Activated CD4-positive, alpha-beta T cell treated with anti-CD3 and anti-CD28 coated beads, Interleukin-2, amount 10 ng/mL, durations not matched to agents 24 days and 14 days (primary cell): ENCODE results near the gene SLC35G3. TPM values are rescaled to one million over a fixed set of nuclear protein-coding genes. Genes with fewer than 3 reads are reported as not detected.
"Not testable (repeated sequence)": the region's sequence is repeated elsewhere in the genome, so short reads cannot be mapped to it uniquely, and the experiment has no call there.

Experiments used
- DNase-seq: peaks from one replicate; pipeline ENCODE4 v3.0.0; 2022
- H3K27ac Mint-ChIP-seq: one replicate; pipeline ENCODE4 v1.8.0; 2022; ENCODE audit warnings: mild to moderate bottlenecking, mixed read lengths
- H3K27me3 Mint-ChIP-seq: one replicate; pipeline ENCODE4 v1.8.0; 2022; ENCODE audit warnings: mixed read lengths
- H3K36me3 Mint-ChIP-seq: one replicate; pipeline ENCODE4 v1.8.0; 2022; ENCODE audit warnings: low read depth, mild to moderate bottlenecking, mixed read lengths
- H3K4me1 Mint-ChIP-seq: one replicate; pipeline ENCODE4 v1.8.0; 2021; ENCODE audit warnings: mixed read lengths
- H3K4me3 Mint-ChIP-seq: one replicate; pipeline ENCODE4 v1.8.0; 2022; ENCODE audit warnings: mild to moderate bottlenecking, moderate library complexity, mixed read lengths
- H3K9me3 Mint-ChIP-seq: one replicate; pipeline ENCODE4 v1.8.0; 2021; ENCODE audit warnings: mixed read lengths
- intact Hi-C: fragments of 100-400 bp; cut with micrococcal nuclease; formaldehyde crosslinking; loops from one replicate; pipeline ENCODE4 v1.15.1; 2023
- total RNA-seq: library from RNA; stranded (reverse); gene quantifications from 2 replicates; pipeline ENCODE4 v1.2.3, GENCODE V29; 2022

Gene SLC35G3
- total RNA-seq, 1 donor from 2014 or later: not detected

DNA sequence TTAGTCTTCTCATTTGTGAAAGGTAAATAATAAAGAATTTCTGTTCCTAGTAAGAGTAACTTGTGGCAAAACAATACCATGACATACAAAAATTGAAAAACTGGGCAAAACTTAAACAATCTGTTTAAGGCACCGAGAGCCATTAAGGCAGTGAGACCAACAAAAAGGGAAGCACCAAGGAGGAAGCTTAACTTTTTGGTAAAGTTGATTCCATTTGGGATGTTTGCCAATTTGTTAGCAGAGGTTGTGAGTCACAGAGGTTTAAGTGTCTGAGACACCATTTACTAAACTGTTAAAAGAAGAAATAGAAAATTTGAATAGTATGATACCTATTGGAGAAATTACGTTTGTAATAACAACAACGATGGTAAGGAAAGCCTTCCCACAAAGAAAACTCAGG is 4.9 kb downstream of the SLC35G3 start:
- Mint-ChIP-seq H3K36me3 (no peaks in the 10 kb centered on the region), H3K27me3 (no peaks in the 10 kb centered on the region), H3K27ac (no peak overlapping the region), H3K9me3 (peaks cover 3% of the 10 kb centered on the region), H3K4me3 (no peak overlapping the region), H3K4me1 (peaks cover 41% of the 10 kb centered on the region)
- intact Hi-C loops: no loop called here
- DNase-seq: no peak

DNA sequence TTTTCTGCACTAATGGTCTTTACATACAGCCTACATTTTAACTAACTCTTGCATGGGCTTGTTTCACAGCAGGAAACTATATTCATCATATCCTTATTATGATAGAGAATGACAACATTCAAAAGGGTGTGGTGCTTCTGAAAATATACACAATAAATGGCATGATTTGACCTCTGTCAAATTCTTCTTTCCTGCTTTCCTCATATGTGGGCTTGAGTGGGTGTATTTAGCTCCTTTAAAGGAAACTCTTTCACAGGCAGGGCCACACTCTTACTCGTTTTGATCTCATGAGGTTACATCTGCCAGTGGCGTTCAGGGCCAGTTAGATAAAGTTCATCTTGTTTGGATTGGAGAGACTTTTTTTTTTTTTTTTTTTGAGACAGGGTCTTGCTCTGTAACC is 6.1 kb downstream of the SLC35G3 start:
- H3K36me3 Mint-ChIP-seq: no peaks in the 10 kb centered on the region
- H3K4me1 Mint-ChIP-seq: peaks cover 47% of the 10 kb centered on the region
- H3K9me3 Mint-ChIP-seq: no peaks in the 10 kb centered on the region
- DNase-seq: peak; percentile 67
- peak overlapping the region; percentile 34 for H3K4me3 Mint-ChIP-seq
- peak overlapping the region; percentile 21 for H3K27ac Mint-ChIP-seq
- no peaks in the 10 kb centered on the region for H3K27me3 Mint-ChIP-seq
- intact Hi-C loops: no loop called here

DNA sequence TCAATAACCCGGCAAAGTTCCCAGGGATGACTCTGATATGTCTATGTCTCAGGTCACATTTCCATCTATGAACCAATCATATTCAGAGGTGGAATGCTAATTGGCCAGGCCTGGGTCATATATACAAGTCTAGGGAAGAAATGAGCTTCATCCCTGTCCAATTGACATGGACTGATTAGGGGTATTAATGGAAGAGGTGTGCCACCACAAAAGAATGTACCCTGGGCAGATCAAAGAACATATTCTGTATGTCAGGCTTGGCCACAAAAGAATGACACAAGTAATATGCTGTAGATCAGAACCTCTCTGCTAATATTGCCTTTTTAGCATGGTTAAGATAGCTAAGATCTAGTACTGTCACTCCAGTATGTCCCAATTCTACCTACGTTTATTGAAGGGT is 6.7 kb downstream of the SLC35G3 start:
- Mint-ChIP-seq H3K4me1 (peaks cover 45% of the 10 kb centered on the region), H3K27ac (no peak overlapping the region), H3K9me3 (no peaks in the 10 kb centered on the region), H3K4me3 (no peak overlapping the region), H3K36me3 (no peaks in the 10 kb centered on the region), H3K27me3 (no peaks in the 10 kb centered on the region)
- no peak for DNase-seq
- intact Hi-C loops: no loop called here

DNA sequence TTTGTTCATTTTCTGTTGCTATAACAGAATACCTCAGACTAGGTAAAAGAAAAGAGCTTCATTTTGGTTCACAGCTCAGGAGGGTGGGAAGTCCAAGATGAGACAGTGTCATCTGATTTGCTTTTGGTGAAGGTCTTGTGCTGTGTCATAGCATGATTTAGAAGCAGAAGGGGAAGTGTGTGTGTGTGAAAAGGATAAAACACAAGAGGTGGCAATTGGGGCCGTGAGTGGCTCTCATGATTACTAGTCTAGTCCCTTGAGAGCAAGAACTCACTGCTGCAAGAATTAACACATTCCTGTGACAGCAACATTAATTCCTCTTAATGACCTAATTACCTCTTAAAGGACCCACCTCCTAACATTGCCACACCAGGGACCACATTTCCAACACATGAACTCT is 8.3 kb downstream of the SLC35G3 start:
- no peaks in the 10 kb centered on the region for H3K27me3 Mint-ChIP-seq
- no peak overlapping the region for H3K27ac Mint-ChIP-seq
- no peak for DNase-seq
- no peak overlapping the region for H3K4me3 Mint-ChIP-seq
- H3K4me1 Mint-ChIP-seq: peaks cover 42% of the 10 kb centered on the region
- H3K9me3 Mint-ChIP-seq: no peaks in the 10 kb centered on the region
- intact Hi-C loops: no loop called here
- no peaks in the 10 kb centered on the region for H3K36me3 Mint-ChIP-seq

DNA sequence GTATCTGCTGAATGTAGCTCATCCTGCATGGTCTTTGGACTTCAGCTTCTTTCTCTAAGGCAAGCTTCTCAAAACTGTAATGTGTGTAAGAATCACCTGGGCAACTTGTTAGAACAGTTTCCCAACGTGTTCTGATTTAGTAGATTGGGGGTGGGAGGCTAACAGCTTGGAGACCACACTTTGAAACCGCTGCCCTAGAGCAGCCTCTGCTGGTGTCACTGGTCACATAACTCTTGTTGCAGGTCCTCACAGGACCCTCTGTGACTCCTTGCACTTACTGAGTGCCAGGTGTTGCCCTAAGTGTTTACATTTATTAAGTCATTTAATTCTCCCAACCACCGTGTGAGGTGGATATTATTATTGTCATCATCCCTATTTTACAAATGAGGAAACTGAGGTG is 9.9 kb downstream of the SLC35G3 start:
- no peak overlapping the region for H3K4me3 Mint-ChIP-seq
- peaks cover 2% of the 10 kb centered on the region for H3K36me3 Mint-ChIP-seq
- no peak for DNase-seq
- H3K4me1 Mint-ChIP-seq: peaks cover 40% of the 10 kb centered on the region
- H3K27me3 Mint-ChIP-seq: no peaks in the 10 kb centered on the region
- no peak overlapping the region for H3K27ac Mint-ChIP-seq
- H3K9me3 Mint-ChIP-seq: no peaks in the 10 kb centered on the region
- intact Hi-C loops: loop anchor here (5.0 kb wide), 1 partner anchor 33 kb away; no protein-coding TSS in a partner anchor

DNA sequence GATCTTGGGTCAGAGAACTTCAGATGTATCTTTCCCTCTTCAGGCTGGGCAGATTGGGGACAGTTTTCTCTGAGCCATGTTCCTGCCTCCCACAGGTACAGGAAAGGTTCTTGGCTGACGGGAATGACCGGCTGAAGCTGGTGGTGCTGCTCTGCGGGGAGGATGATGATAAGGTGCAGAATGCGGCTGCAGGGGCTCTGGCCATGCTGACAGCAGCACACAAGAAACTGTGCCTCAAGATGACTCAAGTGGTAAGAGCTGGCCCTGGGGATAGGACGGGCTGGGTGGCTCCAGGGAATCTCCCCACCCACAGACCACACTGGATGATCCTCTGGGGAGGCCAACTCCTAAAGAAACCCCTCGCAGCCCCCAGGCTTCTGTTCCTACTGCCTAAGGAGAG is 10.9 kb downstream of the SLC35G3 start:
- Mint-ChIP-seq H3K9me3 (no peaks in the 10 kb centered on the region), H3K27ac (no peak overlapping the region), H3K4me1 (peaks cover 35% of the 10 kb centered on the region), H3K27me3 (no peaks in the 10 kb centered on the region), H3K36me3 (peaks cover 4% of the 10 kb centered on the region), H3K4me3 (no peak overlapping the region)
- intact Hi-C loops: loop anchor here (5.0 kb wide), 1 partner anchor 34 kb away; no protein-coding TSS in a partner anchor
- no peak for DNase-seq

DNA sequence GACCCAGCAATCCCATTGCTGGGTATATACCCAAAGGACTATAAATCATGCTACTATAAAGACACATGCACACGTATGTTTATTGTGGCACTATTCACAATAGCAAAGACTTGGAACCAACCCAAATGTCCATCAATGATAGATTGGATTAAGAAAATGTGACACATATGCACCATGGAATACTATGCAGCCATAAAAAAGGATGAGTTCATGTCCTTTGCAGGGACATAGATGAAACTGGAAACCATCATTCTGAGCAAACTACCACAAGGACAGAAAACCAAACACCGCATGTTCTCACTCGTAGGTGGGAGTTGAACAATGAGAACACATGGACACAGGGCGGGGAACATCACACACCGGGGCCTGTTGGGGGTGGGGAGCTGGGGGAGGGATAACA is 14.8 kb downstream of the SLC35G3 start:
- H3K36me3 Mint-ChIP-seq, DNase-seq, H3K27ac Mint-ChIP-seq, intact Hi-C loops, H3K9me3 Mint-ChIP-seq, H3K27me3 Mint-ChIP-seq, H3K4me3 Mint-ChIP-seq: not testable (repeated sequence)
- peaks cover 41% of the 10 kb centered on the region for H3K4me1 Mint-ChIP-seq

DNA sequence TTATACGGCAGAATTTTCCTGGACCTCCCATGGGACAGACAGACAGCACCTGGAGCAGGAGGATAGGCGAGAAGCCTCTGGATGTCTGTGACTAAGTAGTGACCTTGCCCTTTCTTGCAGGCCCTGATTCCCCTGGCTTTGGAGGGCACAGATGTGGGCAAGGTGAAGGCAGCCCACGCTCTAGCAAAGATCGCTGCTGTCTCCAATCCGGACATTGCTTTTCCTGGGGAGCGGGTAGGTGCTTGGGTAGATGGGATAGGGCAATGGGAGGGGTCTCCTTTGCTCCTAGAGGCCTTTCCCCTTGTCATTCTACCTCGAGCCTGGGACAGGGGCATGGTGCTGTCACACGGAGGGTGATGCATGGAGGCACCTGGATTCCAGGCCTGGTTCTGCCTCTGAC is 17.3 kb downstream of the SLC35G3 start:
- H3K4me1 Mint-ChIP-seq: peaks cover 40% of the 10 kb centered on the region

DNA sequence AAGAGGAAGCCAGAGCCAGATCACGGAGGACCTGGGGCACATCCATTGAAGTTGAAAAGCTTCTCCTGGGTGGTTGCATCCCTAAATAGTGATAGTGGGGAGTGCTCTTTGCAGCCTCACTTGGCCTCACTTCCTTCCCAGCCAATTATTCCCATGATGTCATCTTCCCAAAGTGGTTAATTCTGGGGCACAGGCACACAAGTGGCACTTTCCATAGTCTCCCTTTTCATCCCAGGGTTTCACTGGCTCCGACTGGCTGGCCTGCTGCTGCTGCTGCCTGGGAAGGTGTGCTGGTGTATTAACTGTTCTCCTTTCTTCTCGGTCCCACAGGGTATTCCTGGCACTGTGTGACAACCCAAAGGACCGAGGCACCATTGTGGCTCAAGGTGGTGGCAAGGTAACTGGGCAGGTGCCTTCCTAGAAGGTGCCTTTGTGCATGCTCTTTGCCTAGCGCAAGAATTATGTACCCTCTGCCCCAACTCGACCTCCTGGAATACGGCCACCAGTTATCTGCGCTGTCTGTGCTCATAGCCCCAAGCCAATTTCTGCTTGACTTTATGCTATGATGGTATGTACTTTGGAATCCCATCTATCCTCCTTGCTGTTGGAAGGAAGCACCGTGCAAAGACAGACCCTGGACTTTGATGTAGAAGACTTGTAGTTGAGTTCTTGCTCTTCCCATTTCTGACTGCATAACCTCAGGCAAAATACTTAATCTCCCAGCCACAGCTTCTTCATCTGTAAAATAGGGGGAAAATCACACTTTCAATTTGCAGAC is 18.4 kb downstream of the SLC35G3 start:
- Mint-ChIP-seq H3K36me3 (peaks cover 4% of the 10 kb centered on the region), H3K4me3 (no peak overlapping the region), H3K27ac (no peak overlapping the region), H3K9me3 (no peaks in the 10 kb centered on the region), H3K4me1 (peaks cover 47% of the 10 kb centered on the region), H3K27me3 (no peaks in the 10 kb centered on the region)
- no peak for DNase-seq
- intact Hi-C loops: no loop called here

More for the DNA sequence above, 17.3 kb downstream of the SLC35G3 start:
- peaks cover 4% of the 10 kb centered on the region for H3K36me3 Mint-ChIP-seq
- H3K27ac Mint-ChIP-seq: no peak overlapping the region
- DNase-seq: no peak
- H3K9me3 Mint-ChIP-seq: no peaks in the 10 kb centered on the region
- no peak overlapping the region for H3K4me3 Mint-ChIP-seq
- H3K27me3 Mint-ChIP-seq: no peaks in the 10 kb centered on the region
- intact Hi-C loops: no loop called here

DNA sequence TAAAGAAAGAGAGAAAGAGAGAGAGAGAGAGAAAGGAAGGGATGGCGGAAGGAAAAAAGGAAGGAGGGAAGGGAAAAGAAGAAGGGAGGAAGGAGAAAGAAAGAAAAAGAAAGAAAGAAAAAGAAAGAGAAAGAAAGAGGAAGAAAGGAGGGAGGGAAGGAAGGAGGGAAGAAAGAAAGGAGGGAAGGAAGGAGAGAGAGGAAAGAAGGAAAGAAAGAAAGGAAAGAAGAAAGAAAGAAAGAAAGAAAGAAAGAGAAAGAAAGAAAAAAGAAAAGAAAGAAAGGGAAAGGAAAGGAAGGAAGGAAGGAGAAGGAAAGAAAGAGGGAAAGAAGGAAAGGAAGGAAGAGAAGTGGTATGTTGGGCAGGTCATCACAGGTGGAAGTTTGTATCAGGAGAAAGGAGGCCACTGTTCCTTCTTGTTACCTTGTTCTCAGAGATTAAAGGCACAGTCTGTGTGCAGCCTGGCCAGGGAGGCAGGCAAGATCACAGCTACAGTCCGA is 19.3 kb downstream of the SLC35G3 start:
- peaks cover 4% of the 10 kb centered on the region for H3K36me3 Mint-ChIP-seq
- H3K27me3 Mint-ChIP-seq: no peaks in the 10 kb centered on the region
- peaks cover 45% of the 10 kb centered on the region for H3K4me1 Mint-ChIP-seq
- no peak for DNase-seq
- no peak overlapping the region for H3K27ac Mint-ChIP-seq
- no peaks in the 10 kb centered on the region for H3K9me3 Mint-ChIP-seq
- intact Hi-C loops: loop anchor here (5.0 kb wide), 2 partner anchors 67 to 137 kb away; partner anchors contain the start of gene SLFN5
- no peak overlapping the region for H3K4me3 Mint-ChIP-seq

DNA sequence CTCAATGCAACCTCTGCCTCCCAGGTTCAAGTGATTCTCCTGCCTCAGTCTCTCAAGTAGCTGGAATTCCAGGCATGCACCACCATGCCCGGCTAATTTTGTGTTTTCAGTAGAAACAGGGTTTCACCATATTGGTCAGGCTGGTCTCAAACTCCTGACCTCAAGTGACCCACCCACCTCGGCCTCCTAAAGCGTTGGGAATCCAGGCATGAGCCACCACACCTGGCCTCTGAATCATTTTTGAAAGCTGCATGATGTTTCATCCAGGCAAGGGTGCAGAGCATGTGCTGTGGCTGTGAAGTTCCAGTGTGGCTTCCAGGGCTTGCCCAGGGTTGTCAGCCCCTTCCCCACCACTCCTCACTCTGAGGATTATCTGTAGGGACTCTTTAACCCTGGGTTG is 21.9 kb downstream of the SLC35G3 start:
- H3K27me3 Mint-ChIP-seq, H3K9me3 Mint-ChIP-seq, DNase-seq, H3K36me3 Mint-ChIP-seq, H3K4me3 Mint-ChIP-seq: not testable (repeated sequence)
- Mint-ChIP-seq H3K4me1 (peaks cover 36% of the 10 kb centered on the region), H3K27ac (peak overlapping the region; percentile 29)
- intact Hi-C loops: loop anchor here (5.0 kb wide), 2 partner anchors 70 to 140 kb away; partner anchors contain the start of gene SLFN5

DNA sequence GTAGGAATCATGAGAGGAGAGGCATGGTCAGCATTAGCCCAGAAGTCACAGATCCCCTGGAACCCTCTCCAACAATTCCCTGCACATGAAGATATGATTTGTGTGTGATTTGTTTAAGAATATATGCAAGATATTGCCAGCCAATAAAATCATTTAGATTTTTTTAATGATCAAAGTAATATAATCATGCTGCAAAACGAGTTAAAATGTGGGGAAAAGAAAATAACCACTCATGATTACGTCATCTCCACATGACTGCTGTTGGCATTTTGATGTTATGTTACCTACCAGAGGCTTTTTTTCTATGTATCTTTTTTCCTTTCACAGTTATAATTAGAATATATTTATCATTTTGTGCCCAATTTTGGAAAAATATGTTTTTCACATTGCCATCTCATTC is 22.4 kb downstream of the SLC35G3 start:
- Mint-ChIP-seq H3K9me3 (no peaks in the 10 kb centered on the region), H3K27ac (no peak overlapping the region), H3K4me3 (peak overlapping the region; percentile 19), H3K36me3 (no peaks in the 10 kb centered on the region), H3K4me1 (peaks cover 31% of the 10 kb centered on the region), H3K27me3 (no peaks in the 10 kb centered on the region)
- no peak for DNase-seq
- intact Hi-C loops: loop anchor here (1.0 to 5.0 kb wide), 4 partner anchors 70 to 366 kb away; partner anchors contain the start of gene SLFN5

DNA sequence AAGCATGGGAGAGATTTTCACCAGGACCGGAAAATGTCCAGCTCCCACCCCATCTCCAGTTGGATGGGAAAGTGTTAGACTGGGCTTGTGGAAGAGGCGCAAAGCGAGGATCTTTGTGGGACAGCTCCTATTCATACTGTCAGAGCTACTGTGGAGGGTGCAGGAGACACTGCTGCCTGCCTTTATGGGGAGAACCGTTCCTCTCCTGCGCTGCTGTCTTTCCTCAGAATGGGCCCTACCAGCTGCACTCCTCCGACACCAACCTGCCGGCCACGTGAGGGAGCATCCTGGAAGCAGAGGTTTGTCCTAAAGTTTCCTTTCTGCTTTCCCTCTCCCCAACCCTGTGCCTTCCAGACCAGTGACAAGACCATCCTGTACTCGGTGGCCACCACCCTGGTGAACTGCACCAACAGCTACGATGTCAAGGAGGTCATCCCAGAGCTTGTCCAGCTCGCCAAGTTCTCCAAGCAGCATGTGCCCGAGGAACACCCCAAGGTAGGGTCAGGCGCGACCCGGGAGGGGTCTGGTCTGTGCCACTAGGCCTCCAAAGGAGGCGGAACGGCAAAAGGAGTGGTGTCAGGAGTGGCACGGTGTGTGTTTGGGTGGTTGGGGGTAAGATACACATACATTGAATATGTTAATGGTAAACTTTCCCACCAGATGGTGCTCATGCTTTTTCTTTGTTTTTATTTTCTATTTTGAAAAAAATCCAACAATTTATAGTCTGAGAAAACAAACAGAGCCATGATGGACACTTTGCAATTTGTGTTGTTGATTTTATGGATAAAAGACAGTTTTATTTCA is 23.0 kb downstream of the SLC35G3 start:
- intact Hi-C loops: loop anchor here (1.0 to 5.0 kb wide), 4 partner anchors 71 to 367 kb away; partner anchors contain the start of gene SLFN5
- Mint-ChIP-seq H3K36me3 (no peaks in the 10 kb centered on the region), H3K27ac (no peak overlapping the region), H3K9me3 (no peaks in the 10 kb centered on the region), H3K4me1 (peaks cover 27% of the 10 kb centered on the region), H3K4me3 (peak overlapping the region; percentile 19), H3K27me3 (no peaks in the 10 kb centered on the region)
- peak; percentile 78 for DNase-seq
